Smooth muscle cell (in vitro differentiated cells): ENCODE data around the gene KCNK1. TPM values are rescaled to one million over a fixed set of nuclear protein-coding genes. Genes with fewer than 3 reads are reported as not detected.

Source experiments
- DNase-seq: peaks from one replicate; lab custom pipeline; 2025; ENCODE audit not compliant: unreplicated experiment; lab: John Stamatoyannopoulos, UW
- H2AFZ ChIP-seq: fragments of 200-600 bp; sonication (generic); 2 replicates; pipeline ENCODE4 v1.6.0; 2016; ENCODE audit warnings: antibody characterized with exemption, low read depth, mild to moderate bottlenecking
- H3F3A ChIP-seq: fragments of 200-600 bp; sonication (generic); 2 replicates; pipeline ENCODE4 v1.6.0; 2017; ENCODE audit warnings: antibody characterized with exemption, low read depth
- H3K27ac ChIP-seq: fragments of 200-600 bp; sonication (generic); 2 replicates; pipeline ENCODE4 v1.5.1; 2016; ENCODE audit warnings: low read depth, mild to moderate bottlenecking
- H3K27me3 ChIP-seq: fragments of 200-600 bp; sonication (generic); 2 replicates; pipeline ENCODE4 v1.6.1; 2016; ENCODE audit warnings: low read depth, mild to moderate bottlenecking
- H3K36me3 ChIP-seq: fragments of 200-600 bp; sonication (generic); 2 replicates; pipeline ENCODE4 v1.5.1; 2016; ENCODE audit warnings: low read depth
- H3K4me1 ChIP-seq: fragments of 200-600 bp; sonication (generic); 2 replicates; pipeline ENCODE4 v1.5.1; 2016; ENCODE audit warnings: low read depth
- H3K4me2 ChIP-seq: fragments of 200-600 bp; sonication (generic); 2 replicates; pipeline ENCODE4 v1.6.0; 2016; ENCODE audit warnings: mild to moderate bottlenecking
- H3K4me3 ChIP-seq: fragments of 200-600 bp; sonication (generic); 2 replicates; pipeline ENCODE4 v1.5.1; 2016; ENCODE audit warnings: mild to moderate bottlenecking
- H3K79me2 ChIP-seq: fragments of 200-600 bp; sonication (generic); 2 replicates; pipeline ENCODE4 v1.6.0; 2016; ENCODE audit warnings: low read depth, mild to moderate bottlenecking
- H3K9ac ChIP-seq: fragments of 200-600 bp; sonication (generic); 2 replicates; pipeline ENCODE4 v1.6.0; 2016; ENCODE audit warnings: low read depth
- H3K9me3 ChIP-seq: fragments of 200-600 bp; sonication (generic); replicated peaks from 2 replicates; pipeline ENCODE4 v1.5.1; 2016; ENCODE audit warnings: low read depth
- H4K20me1 ChIP-seq: fragments of 200-600 bp; sonication (generic); 2 replicates; pipeline ENCODE4 v1.6.0; 2016; ENCODE audit warnings: low read depth
- WGBS: methylation state at CpG from one replicate; pipeline ENCODE4 v1.1.7; 2016; ENCODE audit warnings: low lambda C conversion rate; 5-methylcytosine and 5-hydroxymethylcytosine counted together
- polyA plus RNA-seq: library from polyadenylated mRNA; unstranded; fragments of >200 nt; fragmentation: Nextera tagmentation; extraction: Ambion mirVana; gene quantifications from 2 replicates; pipeline ENCODE4 v1.2.1, GENCODE V29; 2016
- total RNA-seq: library from RNA; depleted of rRNA; stranded (reverse); fragments of >200 nt; gene quantifications from 2 replicates; pipeline ENCODE4 v1.2.3, GENCODE V29; 2014
- TF ChIP-seq, protein P1 (sequence below): fragments of 200-600 bp; sonication (generic); IDR thresholded peaks from 2 replicates; pipeline ENCODE4 v1.5.1; 2017; ENCODE audit warnings: borderline replicate concordance, mild to moderate bottlenecking, antibody characterized with exemption; ENCODE audit not compliant: insufficient read depth, poor library complexity, severe bottlenecking

Gene KCNK1
- total and polyA plus RNA-seq, 2 experiments from 2014 or later, result 16.6 to 16.8 TPM

DNA sequence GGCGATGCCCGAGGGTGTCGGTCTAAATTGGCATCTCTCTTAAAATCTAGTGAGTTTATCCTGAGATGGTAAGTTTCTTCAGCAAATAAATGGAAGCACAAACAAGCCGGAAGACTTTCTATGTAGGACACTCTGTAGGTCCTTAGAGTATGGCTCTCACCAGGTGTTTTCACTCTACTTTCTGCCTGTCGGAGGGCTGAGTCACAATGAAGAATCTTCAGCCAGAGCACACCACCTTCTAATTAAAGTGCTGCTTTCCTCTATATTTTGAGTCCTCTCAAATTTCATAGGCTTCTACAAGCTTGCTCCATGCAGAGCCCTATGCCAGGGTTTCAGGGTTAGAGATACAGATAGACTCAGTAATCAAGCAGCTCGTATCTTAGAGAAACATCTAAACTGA, 27.1 kb downstream of the KCNK1 start:
- Histone ChIP-seq H3K27ac (no peak overlapping the region), H3K4me3 (no peak overlapping the region), H3K4me1 (no peaks in the 10 kb centered on the region), H3K9ac (no peak overlapping the region), H2AFZ (no peak overlapping the region), H3F3A (no peaks in the 10 kb centered on the region), H3K4me2 (no peak overlapping the region), H4K20me1 (peaks cover 14% of the 10 kb centered on the region), H3K27me3 (no peaks in the 10 kb centered on the region), H3K36me3 (no peaks in the 10 kb centered on the region), H3K79me2 (peaks cover 7% of the 10 kb centered on the region), H3K9me3 (no peaks in the 10 kb centered on the region)
- TF ChIP-seq, protein P1, sequence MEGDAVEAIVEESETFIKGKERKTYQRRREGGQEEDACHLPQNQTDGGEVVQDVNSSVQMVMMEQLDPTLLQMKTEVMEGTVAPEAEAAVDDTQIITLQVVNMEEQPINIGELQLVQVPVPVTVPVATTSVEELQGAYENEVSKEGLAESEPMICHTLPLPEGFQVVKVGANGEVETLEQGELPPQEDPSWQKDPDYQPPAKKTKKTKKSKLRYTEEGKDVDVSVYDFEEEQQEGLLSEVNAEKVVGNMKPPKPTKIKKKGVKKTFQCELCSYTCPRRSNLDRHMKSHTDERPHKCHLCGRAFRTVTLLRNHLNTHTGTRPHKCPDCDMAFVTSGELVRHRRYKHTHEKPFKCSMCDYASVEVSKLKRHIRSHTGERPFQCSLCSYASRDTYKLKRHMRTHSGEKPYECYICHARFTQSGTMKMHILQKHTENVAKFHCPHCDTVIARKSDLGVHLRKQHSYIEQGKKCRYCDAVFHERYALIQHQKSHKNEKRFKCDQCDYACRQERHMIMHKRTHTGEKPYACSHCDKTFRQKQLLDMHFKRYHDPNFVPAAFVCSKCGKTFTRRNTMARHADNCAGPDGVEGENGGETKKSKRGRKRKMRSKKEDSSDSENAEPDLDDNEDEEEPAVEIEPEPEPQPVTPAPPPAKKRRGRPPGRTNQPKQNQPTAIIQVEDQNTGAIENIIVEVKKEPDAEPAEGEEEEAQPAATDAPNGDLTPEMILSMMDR, result no peak
- DNase-seq, result no peak
- WGBS, result 94% methylated on average over 6 of the region's 6 CpGs

DNA sequence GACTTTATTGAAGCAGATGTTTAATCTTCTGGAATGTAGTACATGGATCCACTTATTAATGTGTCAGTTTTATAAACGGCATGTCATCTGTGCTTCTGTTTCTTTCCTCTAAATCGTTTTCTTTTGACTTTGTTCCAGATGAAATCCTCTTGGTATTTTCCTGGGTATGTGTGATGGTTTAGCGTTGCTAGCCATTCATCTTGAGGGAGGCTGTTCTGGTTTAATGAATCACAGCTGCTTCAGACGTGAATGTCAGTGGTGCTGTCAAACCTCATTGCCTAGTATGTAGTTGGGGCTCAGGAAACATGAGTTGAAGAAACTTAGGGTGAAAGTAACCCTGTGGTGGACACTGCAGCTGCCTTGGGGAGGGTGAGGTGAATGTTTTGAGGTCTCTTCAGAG, 33.2 kb downstream of the KCNK1 start:
- TF ChIP-seq, protein P1, result no peak
- Histone ChIP-seq H3K4me1 (no peaks in the 10 kb centered on the region), H3K36me3 (no peaks in the 10 kb centered on the region), H3K79me2 (peaks cover 3% of the 10 kb centered on the region), H3K4me2 (no peak overlapping the region), H3K4me3 (no peak overlapping the region), H3K27ac (no peak overlapping the region), H3K27me3 (no peaks in the 10 kb centered on the region), H2AFZ (no peak overlapping the region), H3K9me3 (no peaks in the 10 kb centered on the region), H3F3A (no peaks in the 10 kb centered on the region), H4K20me1 (peaks cover 11% of the 10 kb centered on the region), H3K9ac (no peak overlapping the region)
- no peak for DNase-seq
- WGBS, result 23% methylated on average over 4 of the region's 4 CpGs

DNA sequence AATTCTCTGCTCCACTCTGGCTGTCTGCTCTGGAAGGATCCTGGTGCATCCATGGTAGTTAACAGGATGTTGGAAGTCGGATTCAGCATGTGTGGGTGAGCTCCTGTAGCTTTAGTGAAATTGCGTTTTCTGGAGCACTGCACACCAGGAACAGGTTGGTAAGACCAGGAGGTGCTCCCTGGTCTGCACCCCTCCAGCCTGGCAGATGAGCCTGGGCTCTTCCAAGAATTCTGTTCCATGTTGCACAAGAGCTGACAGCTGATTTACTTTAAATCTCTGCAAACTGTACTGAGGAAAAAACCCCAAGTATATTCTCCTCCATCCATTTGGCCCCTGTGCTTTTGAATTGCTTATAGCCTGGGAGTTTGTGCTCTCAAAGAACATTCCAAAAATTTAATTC, 33.7 kb downstream of the KCNK1 start:
- 88% methylated on average over 2 of the region's 2 CpGs for WGBS
- DNase-seq, result no peak
- H3K27me3 ChIP-seq, result no peaks in the 10 kb centered on the region

DNA sequence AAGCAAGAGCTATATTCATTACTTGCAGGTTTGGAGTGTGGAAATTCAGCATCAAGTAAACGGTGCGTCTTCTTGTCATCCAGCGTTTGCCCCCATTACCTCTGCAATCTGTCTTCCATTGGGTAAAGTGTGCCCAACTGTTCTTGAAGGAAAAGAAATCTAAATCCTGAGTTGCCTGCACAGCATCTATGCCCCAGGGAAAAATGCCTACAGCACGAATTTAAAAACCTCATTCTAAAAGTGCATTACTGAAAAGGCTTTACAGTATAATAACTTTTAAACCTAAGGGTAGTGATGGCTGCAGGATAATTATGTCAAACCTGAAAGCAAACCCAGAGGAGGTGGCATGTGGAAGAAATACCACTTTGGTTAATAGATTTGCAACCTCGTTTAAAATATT, 37.2 kb downstream of the KCNK1 start:
- H3K79me2 ChIP-seq, result no peaks in the 10 kb centered on the region
- H3K27me3 ChIP-seq, result no peaks in the 10 kb centered on the region
- H3K27ac ChIP-seq, result no peak overlapping the region
- H3K4me1 ChIP-seq, result peaks cover 2% of the 10 kb centered on the region
- TF ChIP-seq, protein P1, result no peak
- no peak overlapping the region for H3K4me2 ChIP-seq
- H3K9me3 ChIP-seq, result no peaks in the 10 kb centered on the region
- no peak for DNase-seq
- no peaks in the 10 kb centered on the region for H3F3A ChIP-seq
- peaks cover 15% of the 10 kb centered on the region for H4K20me1 ChIP-seq
- no peaks in the 10 kb centered on the region for H3K36me3 ChIP-seq
- WGBS, result 79% methylated on average over 5 of the region's 5 CpGs
- H3K9ac ChIP-seq, result no peak overlapping the region
- H2AFZ ChIP-seq, result no peak overlapping the region
- no peak overlapping the region for H3K4me3 ChIP-seq

More for the DNA sequence above, 33.7 kb downstream of the KCNK1 start:
- Histone ChIP-seq H4K20me1 (peaks cover 11% of the 10 kb centered on the region), H3K4me3 (no peak overlapping the region), H3K9me3 (no peaks in the 10 kb centered on the region), H3K27ac (no peak overlapping the region), H2AFZ (no peak overlapping the region), H3K36me3 (no peaks in the 10 kb centered on the region), H3K9ac (no peak overlapping the region), H3K4me1 (no peaks in the 10 kb centered on the region), H3F3A (no peaks in the 10 kb centered on the region), H3K79me2 (no peaks in the 10 kb centered on the region), H3K4me2 (no peak overlapping the region)
- TF ChIP-seq, protein P1, result no peak
